LoVo (cell line): ENCODE measurements around the gene HLA-A.

Experiments used
- DNase-seq: peaks from one replicate; pipeline ENCODE4 v3.0.0-alpha.2; 2016; ENCODE audit warnings: low spot score

Gene HLA-A

GRCh38 chr6:29989211-29989610 lies 46.9 kb downstream of the HLA-A start:
- DNase-seq, result no peak

DNA sequence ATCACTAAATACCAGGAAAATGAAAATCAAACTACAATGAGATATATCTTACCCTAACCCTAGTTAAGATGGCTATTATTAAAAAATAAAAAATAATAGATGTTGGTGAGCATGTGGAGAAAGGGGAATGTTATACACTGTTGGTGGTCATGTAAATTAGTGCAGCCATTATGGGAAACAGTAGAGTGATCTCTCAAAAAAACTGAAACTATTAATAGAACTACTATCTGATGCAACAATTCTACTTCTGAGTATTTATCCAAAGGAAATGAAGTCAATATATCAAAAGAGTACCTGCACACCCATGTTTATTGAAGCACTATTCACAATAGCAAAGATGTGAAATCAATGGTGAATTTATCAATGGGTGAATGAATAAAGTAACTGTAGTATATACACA lies 48.6 kb downstream of the HLA-A start:
- no peak for DNase-seq

- DNase-seq, result no peak
Observed at GRCh38 chr6:29992807-29993206, 50.5 kb downstream of the HLA-A start.

DNA sequence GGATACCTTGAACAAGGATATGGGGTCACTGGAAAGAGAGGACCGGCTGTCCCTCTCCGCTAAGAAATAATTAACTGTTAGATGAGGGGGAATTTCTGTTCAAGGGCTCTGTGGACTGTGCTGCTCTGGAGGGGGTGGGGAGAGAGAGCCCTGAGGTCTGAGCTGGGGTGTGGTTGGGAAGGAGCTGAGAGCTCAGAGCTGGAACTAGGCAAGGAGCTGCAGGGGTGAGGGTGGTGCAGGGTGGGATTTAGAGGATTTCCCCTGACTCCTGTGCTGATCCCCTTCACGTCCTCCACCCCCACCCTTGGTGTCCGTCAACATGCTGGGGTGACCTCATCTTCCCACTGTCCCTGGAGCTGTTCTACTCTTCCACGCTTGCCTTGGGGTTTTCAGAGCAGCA lies 52.5 kb downstream of the HLA-A start:
- DNase-seq, result no peak

DNA sequence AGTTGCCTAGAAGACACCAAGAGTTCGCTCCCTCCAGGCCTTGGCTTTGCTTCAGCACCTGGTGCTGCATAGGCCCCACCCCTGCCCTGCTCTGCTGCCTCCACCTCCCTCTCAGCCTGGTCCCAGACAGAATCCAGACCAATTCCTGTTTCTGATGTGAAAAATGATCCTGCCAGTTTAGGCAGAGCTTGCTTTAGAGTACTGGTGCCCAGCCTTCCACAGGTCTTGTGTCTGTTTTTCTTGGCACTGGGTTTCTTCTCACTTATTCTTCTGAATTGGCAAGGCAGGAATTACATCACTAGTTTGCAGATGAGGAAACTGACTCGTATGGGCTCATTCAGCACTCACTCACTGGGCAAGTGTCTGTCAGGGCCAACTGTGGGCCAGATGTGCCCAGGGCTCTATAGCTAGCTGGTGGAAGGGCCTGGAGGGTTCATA lies 53.0 kb downstream of the HLA-A start:
- no peak for DNase-seq
